ENCODE data around the gene ALDH1B1. TPM values are rescaled to one million over a fixed set of nuclear protein-coding genes. Genes with fewer than 3 reads are reported as not detected.
A peak's percentile ranks its signal among the peaks of the same experiment; 100 is the strongest.

ALDH1B1 gene
- total and polyA plus RNA-seq, 10 of the 15 experiments (the other 5 are each of a cell fraction or from before 2014, with no cell fraction given) = 8.6 to 38.5 (median 30.9) TPM

DNA sequence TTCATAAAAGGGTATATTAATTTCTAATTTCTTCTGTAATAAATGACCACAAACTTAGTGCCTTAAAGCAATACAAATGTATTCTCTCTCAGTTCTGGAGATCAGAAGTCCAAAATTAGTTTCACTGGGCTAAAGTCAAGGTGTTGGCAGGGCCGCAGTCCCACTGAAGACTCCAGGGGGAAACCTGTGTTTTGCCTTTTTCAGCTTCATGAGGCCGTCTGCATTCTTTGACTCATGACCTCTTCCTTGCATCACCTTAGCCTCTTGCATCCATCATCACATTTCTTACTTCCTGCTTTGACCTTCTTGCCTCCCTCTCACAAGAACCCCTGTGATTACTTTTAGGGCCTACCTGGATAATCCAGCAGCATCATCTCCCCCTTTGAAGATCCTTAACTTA, 42.0 kb upstream of the ALDH1B1 start:
- no peak for FAIRE-seq
- Histone ChIP-seq H4K20me1 (ENCODE audit: control insufficient read depth, insufficient read depth) (no peaks in the 10 kb centered on the region), H3K27me3 (replicated peaks in 1 of 2; ENCODE audit: control insufficient read depth in 2 of 2, insufficient read depth in 2 of 2, low read length in 1 of 2) (no peaks in the 10 kb centered on the region; a peak in 1 of 4 replicates), H3K4me3 (no peak overlapping the region), H3K79me2 (ENCODE audit: control insufficient read depth, insufficient read depth, low read length) (no peaks in the 10 kb centered on the region), H3K27ac (ENCODE audit: control insufficient read depth, insufficient read depth) (no peak overlapping the region), H3K4me2 (ENCODE audit: control insufficient read depth, insufficient read depth) (no peak overlapping the region), H3K9me3 (replicated peaks; ENCODE audit: control insufficient read depth, insufficient read depth, low read length) (peaks cover 2% of the 10 kb centered on the region; the same call in 2 of the 3 replicates), H3K9ac (ENCODE audit: control insufficient read depth, insufficient read depth, low read length) (no peak overlapping the region), H2AFZ (ENCODE audit: control insufficient read depth, low read depth, low read length) (no peak overlapping the region), H3K36me3 (ENCODE audit: control insufficient read depth in 2 of 2, insufficient read depth in 2 of 2, low read length in 1 of 2) (no peaks in the 10 kb centered on the region), H3K4me1 (ENCODE audit: control insufficient read depth, insufficient read depth, low read length) (no peaks in the 10 kb centered on the region)
- TF ChIP-seq POLR2A (IDR thresholded peaks at IDR 0.05; ENCODE audit: low read depth, low read length) (no peak), NFIC (IDR thresholded peaks at IDR 0.05; ENCODE audit: low read depth, low read length) (no peak), DPF2 (IDR thresholded peaks at IDR 0.05) (no peak)
- in situ Hi-C loops (cut with MboI) = no loop called here
- BruUV-seq (replicated peaks) = no TSS peak
- WGBS (ENCODE audit: insufficient coverage, insufficient replicate concordance, low lambda C conversion rate, missing lambda C conversion rate) = 34% methylated on average over 2 of the region's 2 CpGs
- POLR2A ChIA-PET = no interaction called here
- RAD21 ChIA-PET (ENCODE audit: unreplicated experiment) = interaction anchor here (0.6 kb wide), 1 partner anchor 868 kb away, joined by 3 read pairs; no protein-coding TSS in a partner anchor
- CTCF ChIA-PET = interaction anchor here (0.7 kb wide), 1 partner anchor 601 kb away, joined by 3 read pairs; no protein-coding TSS in a partner anchor
- SMC1A ChIA-PET (ENCODE audit: uncharacterized antibody, unreplicated experiment) = interaction anchor here (1.5 kb wide), 1 partner anchor 12 kb away, joined by 4 read pairs; no protein-coding TSS in a partner anchor
- ATAC-seq = no peak
- no peak for DNase-seq (ENCODE audit: low read depth, low spot score)
- intact Hi-C loops (cut with micrococcal nuclease; ENCODE audit: unreplicated experiment) = no loop called here

DNA sequence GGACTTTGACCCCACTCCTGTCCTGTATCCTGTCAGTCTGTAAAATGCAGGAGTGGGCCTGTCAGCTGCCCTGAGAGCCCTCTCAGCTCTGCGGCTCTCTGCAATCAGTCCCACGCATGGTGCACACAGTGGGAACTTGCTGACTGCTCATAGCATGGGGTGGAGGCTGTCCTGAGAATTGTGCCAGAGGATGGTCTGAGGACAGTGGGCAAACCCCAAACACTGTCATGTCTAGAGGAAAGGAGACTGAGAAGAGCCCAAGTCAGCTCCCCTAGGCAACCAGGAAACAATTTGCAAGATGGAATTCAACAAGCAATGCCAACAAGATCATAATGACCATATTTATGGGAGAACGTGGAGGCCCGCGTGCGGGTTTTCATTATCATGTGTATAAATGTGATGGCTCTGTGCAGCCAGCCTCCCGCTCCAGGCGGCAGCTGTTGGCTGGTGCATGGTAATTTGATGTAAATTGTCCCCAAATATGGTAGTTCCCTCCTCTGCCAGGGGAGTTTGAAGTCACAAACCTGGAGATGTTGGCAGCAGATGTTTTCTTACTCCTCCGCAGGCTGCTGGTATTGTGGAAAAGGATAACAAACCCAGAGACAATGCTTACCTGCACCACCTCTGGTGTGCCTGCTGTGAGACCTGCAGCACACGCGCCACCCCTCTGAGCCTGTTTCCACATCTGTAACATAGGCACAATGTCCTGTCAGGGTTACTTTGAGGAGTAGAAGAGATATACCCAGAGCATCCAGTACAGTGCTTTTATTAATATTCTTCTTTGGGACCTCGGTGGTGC, 39.8 kb upstream of the ALDH1B1 start:
- TF ChIP-seq DPF2 (IDR thresholded peaks at IDR 0.05) = no peak
- no peak for TF ChIP-seq ESRRA (IDR thresholded peaks at IDR 0.05; ENCODE audit: low read length)
- TF ChIP-seq NFYA (IDR thresholded peaks at IDR 0.05; ENCODE audit: borderline replicate concordance, low read depth, low read length) = no peak
- TF ChIP-seq ZNF24 (IDR thresholded peaks at IDR 0.05) = no peak
- TF ChIP-seq ATF7 (IDR thresholded peaks at IDR 0.05; ENCODE audit: low read depth) = no peak
- TF ChIP-seq SP1 (IDR thresholded peaks at IDR 0.05; ENCODE audit: low read depth, low read length) = no peak
- TF ChIP-seq NRF1 (conservative IDR thresholded peaks at IDR 0.05; ENCODE audit: low read depth, low read length) = no peak
- TF ChIP-seq EZH2 (IDR thresholded peaks at IDR 0.05; ENCODE audit: borderline replicate concordance, control insufficient read depth, low read depth, low read length) = no peak
- no peak for TF ChIP-seq RAD51 (IDR thresholded peaks at IDR 0.05)
- POLR2A ChIA-PET = interaction anchor here (0.8 kb wide), 1 partner anchor 14 kb away, joined by 3 read pairs; no protein-coding TSS in a partner anchor

More for the DNA sequence above, 39.8 kb upstream of the ALDH1B1 start:
- H3K9ac ChIP-seq (ENCODE audit: control insufficient read depth, insufficient read depth, low read length) = no peak overlapping the region
- H3K36me3 ChIP-seq (ENCODE audit: control insufficient read depth in 2 of 2, insufficient read depth in 2 of 2, low read length in 1 of 2) = no peaks in the 10 kb centered on the region
- peaks cover 2% of the 10 kb centered on the region; the same call in 2 of the 3 replicates for H3K9me3 ChIP-seq (replicated peaks; ENCODE audit: control insufficient read depth, insufficient read depth, low read length)
- no peaks in the 10 kb centered on the region for H4K20me1 ChIP-seq (ENCODE audit: control insufficient read depth, insufficient read depth)
- SMC1A ChIA-PET (ENCODE audit: uncharacterized antibody, unreplicated experiment) = interaction anchor here (0.7 to 1.4 kb wide), 4 partner anchors 9 to 115 kb away, joined by 3 read pairs; partner anchors contain the start of gene ALDH1B1
- H2AFZ ChIP-seq (ENCODE audit: control insufficient read depth, low read depth, low read length) = peak overlapping the region; percentile 43
- no peak for FAIRE-seq
- in situ Hi-C loops (cut with MboI) (no loop called here), intact Hi-C loops (cut with micrococcal nuclease; ENCODE audit: unreplicated experiment) (no loop called here)
- H3K4me2 ChIP-seq (ENCODE audit: control insufficient read depth, insufficient read depth) = no peak overlapping the region
- 78% methylated on average over 12 of the region's 12 CpGs for WGBS (ENCODE audit: insufficient coverage, insufficient replicate concordance, low lambda C conversion rate, missing lambda C conversion rate)
- no peaks in the 10 kb centered on the region for H3K79me2 ChIP-seq (ENCODE audit: control insufficient read depth, insufficient read depth, low read length)
- DNase-seq (ENCODE audit: low read depth, low spot score) = no peak
- no peaks in the 10 kb centered on the region for H3K27me3 ChIP-seq (replicated peaks in 1 of 2; ENCODE audit: control insufficient read depth in 2 of 2, insufficient read depth in 2 of 2, low read length in 1 of 2)
- no peak overlapping the region for H3K27ac ChIP-seq (ENCODE audit: control insufficient read depth, insufficient read depth)
- RAD21 ChIA-PET (ENCODE audit: unreplicated experiment) = interaction anchor here (1.0 to 1.7 kb wide), 2 partner anchors 14 to 264 kb away, joined by 3 to 5 read pairs; no protein-coding TSS in a partner anchor
- CTCF ChIA-PET = interaction anchor here (0.9 to 1.4 kb wide), 3 partner anchors 9 to 439 kb away, joined by 4 to 5 read pairs (median 4); no protein-coding TSS in a partner anchor
- H3K4me1 ChIP-seq (ENCODE audit: control insufficient read depth, insufficient read depth, low read length) = no peaks in the 10 kb centered on the region
- no peak overlapping the region for H3K4me3 ChIP-seq
- ATAC-seq = no peak
- BruUV-seq (replicated peaks) = no TSS peak
